HG03175 (cell line): ENCODE measurements around the gene ENTPD1.
A peak's percentile ranks its signal among the peaks of the same experiment; 100 is the strongest.

ENCODE experiments used
- ATAC-seq: cut with Tn5 transposase; IDR thresholded peaks from one replicate; pipeline ENCODE4 v1.9.1; 2021; ENCODE audit warnings: mild to moderate bottlenecking, moderate library complexity; ENCODE audit not compliant: unreplicated experiment

The ENTPD1 gene

GRCh38 chr10:95820363-95820762 lies 64.4 kb downstream of the ENTPD1 start:
- ATAC-seq = peak; percentile 55

- no peak for ATAC-seq
Measured at GRCh38 chr10:95821720-95822119, 65.8 kb downstream of the ENTPD1 start.

GRCh38 chr10:95830044-95830443 lies 74.1 kb downstream of the ENTPD1 start:
- no peak for ATAC-seq

GRCh38 chr10:95831076-95831475 lies 75.1 kb downstream of the ENTPD1 start:
- no peak for ATAC-seq

GRCh38 chr10:95831515-95831914 lies 75.6 kb downstream of the ENTPD1 start:
- ATAC-seq = no peak

- ATAC-seq = peak; percentile 83
Measured at GRCh38 chr10:95832216-95833041, 76.5 kb downstream of the ENTPD1 start.

- ATAC-seq = no peak
Measured at GRCh38 chr10:95833042-95833610, 77.2 kb downstream of the ENTPD1 start.

- no peak for ATAC-seq
Measured at GRCh38 chr10:95834406-95834805, 78.4 kb downstream of the ENTPD1 start.

- ATAC-seq = no peak
Measured at GRCh38 chr10:95835149-95835860, 79.3 kb downstream of the ENTPD1 start.

- no peak for ATAC-seq
Measured at GRCh38 chr10:95835911-95836310, 79.9 kb downstream of the ENTPD1 start.

GRCh38 chr10:95836610-95837355 lies 80.8 kb downstream of the ENTPD1 start:
- ATAC-seq = no peak

- ATAC-seq = peak; percentile 12
Measured at GRCh38 chr10:95837356-95837776, 81.4 kb downstream of the ENTPD1 start.

GRCh38 chr10:95837783-95838182 lies 81.8 kb downstream of the ENTPD1 start:
- peak; percentile 46 for ATAC-seq

GRCh38 chr10:95840121-95840520 lies 84.2 kb downstream of the ENTPD1 start:
- ATAC-seq = no peak

GRCh38 chr10:95840681-95841080 lies 84.7 kb downstream of the ENTPD1 start:
- no peak for ATAC-seq

- ATAC-seq = peak; percentile 54
Measured at GRCh38 chr10:95841661-95842498, 85.9 kb downstream of the ENTPD1 start.

GRCh38 chr10:95845411-95845810 lies 89.4 kb downstream of the ENTPD1 start:
- ATAC-seq = no peak

GRCh38 chr10:95847007-95847406 lies 91.0 kb downstream of the ENTPD1 start:
- no peak for ATAC-seq

- no peak for ATAC-seq
Measured at GRCh38 chr10:95848841-95849240, 92.9 kb downstream of the ENTPD1 start.

GRCh38 chr10:95850791-95851190 lies 94.8 kb downstream of the ENTPD1 start:
- ATAC-seq = no peak
